Measurements from ENCODE around the gene SLC6A18. TPM values are rescaled to one million over a fixed set of nuclear protein-coding genes. Genes with fewer than 3 reads are reported as not detected.

The SLC6A18 gene
- total and polyA plus RNA-seq, 5 experiments from 2014 or later = not detected

DNA sequence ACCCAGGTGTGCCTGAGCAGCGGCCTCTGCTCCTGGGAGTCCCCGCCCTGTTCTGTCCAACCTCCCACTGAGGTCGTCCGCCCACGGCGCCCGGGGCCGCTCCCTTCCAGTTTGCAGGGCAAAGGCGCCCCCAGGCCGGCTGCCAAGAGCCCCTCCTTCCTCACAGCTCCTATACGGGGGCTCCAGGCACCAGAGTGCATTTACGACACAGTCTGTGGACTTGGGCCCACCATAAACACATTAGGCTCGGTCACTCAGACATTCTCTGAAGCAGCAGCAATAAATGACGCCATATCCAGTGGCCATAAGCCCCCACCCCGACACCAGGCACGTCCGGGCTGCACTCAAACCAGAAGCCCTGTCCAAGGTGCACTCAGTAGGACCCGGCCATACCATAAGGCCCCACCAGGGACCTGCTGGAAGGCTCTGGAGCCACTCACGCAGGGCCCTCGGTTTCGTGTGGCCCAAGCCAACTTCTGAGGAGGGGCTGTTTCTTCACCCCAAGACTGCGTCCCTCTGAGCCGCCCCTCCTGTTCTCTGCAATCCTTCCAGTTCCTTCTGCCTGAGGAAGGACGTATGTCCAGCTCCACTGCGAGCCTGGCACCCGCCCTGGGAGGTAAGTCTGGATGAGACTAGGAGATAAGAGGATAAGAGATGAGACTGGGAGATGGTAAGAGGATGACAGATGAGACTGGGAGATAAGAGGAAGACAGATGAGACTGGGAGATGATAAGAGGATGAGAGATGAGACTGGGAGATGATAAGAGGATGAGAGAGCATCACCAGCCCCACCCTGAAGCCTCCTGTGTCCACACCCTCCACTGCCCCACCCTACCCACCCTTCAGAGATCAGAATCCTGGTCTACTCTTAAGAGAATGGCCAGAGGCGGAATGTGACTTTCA lies 26.7 kb downstream of the SLC6A18 start:
- H3K27me3 Mint-ChIP-seq = peaks cover 0 to 5% (median under 1%) of the 10 kb centered on the region in 5 donors
- ATAC-seq (no peak), DNase-seq (no peak)
- POLR2A ChIA-PET = no interaction called here
- H3K27ac Mint-ChIP-seq = peak overlapping the region in 1 of 10 donors; percentile 27
- H3K4me3 Mint-ChIP-seq = no peak overlapping the region
- H3K9me3 Mint-ChIP-seq = no peaks in the 10 kb centered on the region
- H3K36me3 Mint-ChIP-seq = no peaks in the 10 kb centered on the region
- H3K4me1 Mint-ChIP-seq = peaks cover 9 to 24% (median 18%) of the 10 kb centered on the region in 4 donors

DNA sequence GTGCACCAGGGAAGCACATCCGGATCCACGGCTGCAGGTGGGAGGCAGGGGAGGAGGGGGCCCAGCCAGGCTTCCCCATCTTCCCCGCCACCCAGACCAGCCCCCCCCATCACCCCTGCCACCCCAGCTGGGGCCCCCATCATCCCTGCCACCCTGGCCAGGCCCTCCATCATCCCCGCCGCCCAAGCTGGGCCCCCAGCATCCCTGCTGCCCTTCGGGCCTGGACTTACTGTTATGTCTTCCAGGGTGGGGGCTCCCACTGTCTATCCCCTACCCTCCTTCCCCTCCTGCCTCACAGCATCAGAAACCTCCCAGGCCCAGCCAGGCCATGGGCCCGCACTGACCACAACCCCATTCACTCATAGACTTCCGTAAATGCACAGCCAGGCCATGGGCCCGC lies 27.5 kb downstream of the SLC6A18 start:
- Mint-ChIP-seq H3K27ac (peak overlapping the region in 1 of 10 donors; percentile 5), H3K4me3 (no peak overlapping the region), H3K36me3 (no peaks in the 10 kb centered on the region), H3K9me3 (no peaks in the 10 kb centered on the region), H3K27me3 (peaks cover 0 to 3% (median 0%) of the 10 kb centered on the region in 5 donors), H3K4me1 (peaks cover 9 to 24% (median 18%) of the 10 kb centered on the region in 4 donors)
- DNase-seq (no peak), ATAC-seq (no peak)
- POLR2A ChIA-PET = no interaction called here

DNA sequence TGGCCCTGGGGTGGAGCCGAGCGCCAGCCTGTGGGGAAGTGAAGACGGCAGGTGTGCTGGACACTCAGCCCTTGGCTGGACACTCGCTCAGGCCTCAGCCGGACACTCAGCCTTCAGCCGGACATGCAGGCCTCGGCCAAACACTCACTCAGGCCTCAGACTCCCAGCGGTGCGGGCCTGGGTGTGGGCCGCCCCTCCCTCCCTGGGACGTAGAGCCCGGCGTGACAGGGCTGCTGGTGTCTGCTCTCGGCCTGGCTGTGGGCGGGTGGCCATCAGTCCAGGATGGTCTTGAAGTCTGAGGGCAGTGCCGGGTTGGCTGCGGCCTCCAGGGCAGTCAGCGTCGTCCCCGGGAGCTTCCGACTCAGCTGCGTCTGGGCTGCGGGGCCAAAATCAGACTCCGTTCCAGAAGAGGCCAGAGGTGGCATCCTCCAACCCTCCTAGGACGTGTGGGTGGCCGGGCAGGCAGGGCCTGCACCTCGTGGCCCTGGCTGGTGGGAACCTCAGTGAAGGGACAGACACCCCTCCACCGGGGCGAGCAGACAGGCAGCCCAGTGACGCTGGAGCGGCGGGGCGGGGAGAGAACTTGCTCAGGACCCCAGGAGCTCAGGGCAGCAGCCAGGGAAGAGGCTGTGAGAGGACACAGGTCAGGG lies 28.4 kb downstream of the SLC6A18 start:
- Mint-ChIP-seq H3K36me3 (no peaks in the 10 kb centered on the region), H3K9me3 (no peaks in the 10 kb centered on the region), H3K27ac (no peak overlapping the region), H3K27me3 (no peaks in the 10 kb centered on the region), H3K4me3 (no peak overlapping the region), H3K4me1 (peaks cover 9 to 24% (median 18%) of the 10 kb centered on the region in 4 donors)
- DNase-seq (no peak), ATAC-seq (no peak)
- POLR2A ChIA-PET = no interaction called here

DNA sequence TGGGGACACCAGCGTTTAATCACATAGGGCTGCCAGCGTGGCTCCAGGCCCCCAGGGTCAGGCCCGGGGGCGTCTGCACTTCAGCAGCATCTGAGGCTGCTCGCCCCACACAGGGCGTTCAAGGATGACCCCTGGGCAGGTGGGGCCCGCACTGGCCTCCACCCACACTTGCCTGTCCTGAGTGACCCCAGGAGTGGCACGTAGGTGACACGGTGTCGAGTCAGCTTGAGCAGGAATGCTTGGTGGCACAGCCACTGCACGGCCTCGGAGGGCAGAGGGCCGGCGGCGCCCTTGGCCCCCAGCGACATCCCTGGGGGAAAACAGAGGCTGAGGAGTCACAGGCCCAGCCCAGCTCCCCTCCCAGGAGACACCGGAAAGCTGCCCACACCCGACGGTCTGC lies 29.0 kb downstream of the SLC6A18 start:
- no peaks in the 10 kb centered on the region for H3K36me3 Mint-ChIP-seq
- POLR2A ChIA-PET = interaction anchor here (0.9 to 1.6 kb wide), 3 partner anchors 59 to 131 kb away, joined by 3 to 4 read pairs (median 3); partner anchors contain the start of gene CLPTM1L
- H3K4me3 Mint-ChIP-seq = peak overlapping the region in 2 of 10 donors; percentile 58 to 85
- no peaks in the 10 kb centered on the region for H3K9me3 Mint-ChIP-seq
- ATAC-seq (no peak), DNase-seq (no peak)
- no peak overlapping the region for H3K27ac Mint-ChIP-seq
- no peaks in the 10 kb centered on the region for H3K27me3 Mint-ChIP-seq
- H3K4me1 Mint-ChIP-seq = peaks cover 9 to 24% (median 18%) of the 10 kb centered on the region in 4 donors

DNA sequence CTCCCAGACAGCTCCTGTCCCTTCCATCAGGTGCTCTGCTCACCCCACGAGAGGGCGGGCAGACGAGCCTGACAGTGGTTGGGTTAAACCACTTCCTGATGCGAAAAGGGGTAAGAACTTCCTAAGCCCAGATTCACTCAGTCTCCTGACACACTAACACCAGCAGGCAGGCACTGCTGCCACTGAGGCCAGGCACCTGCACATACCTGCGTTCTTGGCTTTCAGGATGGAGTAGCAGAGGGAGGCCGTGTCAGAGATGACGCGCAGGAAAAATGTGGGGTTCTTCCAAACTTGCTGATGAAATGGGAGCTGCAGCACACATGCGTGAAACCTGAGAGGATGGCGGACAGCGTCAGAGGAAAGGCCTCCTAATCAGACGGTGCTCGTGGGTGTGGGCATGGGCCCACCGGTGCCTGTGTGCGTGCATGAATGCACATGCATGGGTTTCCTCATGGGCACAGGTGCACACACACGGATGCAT lies 29.9 kb downstream of the SLC6A18 start:
- Mint-ChIP-seq H3K9me3 (no peaks in the 10 kb centered on the region), H3K27ac (peak overlapping the region in 8 of 10 donors; percentile 24 to 88 (median 62)), H3K4me1 (peaks cover 9 to 24% (median 17%) of the 10 kb centered on the region in 4 donors), H3K36me3 (no peaks in the 10 kb centered on the region), H3K27me3 (no peaks in the 10 kb centered on the region), H3K4me3 (peak overlapping the region; percentile 72 to 91 (median 80))
- DNase-seq = peak; percentile 22 to 79 (median 52)
- peak; percentile 94 to 97 for ATAC-seq
- POLR2A ChIA-PET = interaction anchor here (0.8 to 1.6 kb wide), 6 partner anchors 58 to 131 kb away, joined by 3 to 5 read pairs (median 3); partner anchors contain the start of gene CLPTM1L

DNA sequence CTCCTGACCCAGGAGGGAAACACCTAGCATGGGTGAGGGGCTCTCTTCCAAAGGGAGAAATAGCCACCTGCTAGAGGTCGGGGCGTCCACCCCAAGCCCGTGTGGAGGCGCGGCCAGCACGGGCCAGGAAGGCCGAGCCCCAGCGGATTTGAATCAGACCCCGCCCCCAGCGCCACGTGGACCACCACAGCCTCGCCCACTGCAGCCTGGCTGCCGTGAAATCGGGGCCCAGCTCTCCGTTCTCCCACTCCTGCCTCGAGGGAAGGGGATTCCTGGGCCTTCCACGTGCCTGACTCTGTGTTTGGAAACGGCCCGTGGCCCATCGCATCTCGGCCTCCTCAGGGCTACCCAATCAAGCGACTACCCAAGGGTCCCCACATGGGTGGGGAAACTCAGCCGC lies 31.6 kb downstream of the SLC6A18 start:
- H3K27ac Mint-ChIP-seq = no peak overlapping the region
- ATAC-seq (no peak), DNase-seq (no peak)
- peaks cover 12 to 24% (median 17%) of the 10 kb centered on the region in 4 donors for H3K4me1 Mint-ChIP-seq
- no peaks in the 10 kb centered on the region for H3K36me3 Mint-ChIP-seq
- H3K9me3 Mint-ChIP-seq = peaks cover 0 to under 1% (median 0%) of the 10 kb centered on the region in 9 donors
- H3K4me3 Mint-ChIP-seq = peak overlapping the region in 3 of 10 donors; percentile 7 to 74 (median 52)
- POLR2A ChIA-PET = interaction anchor here (1.3 kb wide), 1 partner anchor 13 kb away, joined by 3 read pairs; no protein-coding TSS in a partner anchor
- H3K27me3 Mint-ChIP-seq = no peaks in the 10 kb centered on the region

DNA sequence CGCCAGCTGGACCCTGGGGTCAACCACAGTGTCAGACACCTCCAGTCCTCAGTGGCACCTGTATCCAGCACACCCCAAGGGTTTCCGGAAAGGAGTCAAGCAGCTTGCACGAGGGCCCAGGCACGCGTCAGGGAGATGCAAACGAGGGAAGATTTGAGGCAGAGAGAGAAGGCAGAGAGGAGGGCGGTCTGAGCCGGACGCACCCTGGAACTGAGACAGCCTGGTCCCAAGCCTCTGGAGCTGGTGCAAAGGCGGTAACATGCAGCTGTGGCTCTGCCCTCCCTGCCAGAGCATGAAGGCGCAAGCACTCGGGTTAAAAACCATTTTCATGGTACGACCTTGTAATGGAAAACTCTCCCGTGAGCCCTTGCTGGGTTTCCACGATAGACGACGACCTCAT lies 32.2 kb downstream of the SLC6A18 start:
- DNase-seq (no peak), ATAC-seq (no peak)
- H3K9me3 Mint-ChIP-seq = peaks cover 0 to 7% (median 1%) of the 10 kb centered on the region in 9 donors
- peaks cover 12 to 24% (median 17%) of the 10 kb centered on the region in 4 donors for H3K4me1 Mint-ChIP-seq
- no peak overlapping the region for H3K4me3 Mint-ChIP-seq
- H3K36me3 Mint-ChIP-seq = peaks cover 0 to 4% (median 0%) of the 10 kb centered on the region in 3 donors
- H3K27ac Mint-ChIP-seq = no peak overlapping the region
- H3K27me3 Mint-ChIP-seq = peaks cover 0 to 1% (median 0%) of the 10 kb centered on the region in 5 donors
- POLR2A ChIA-PET = interaction anchor here (1.3 kb wide), 1 partner anchor 12 kb away, joined by 3 read pairs; no protein-coding TSS in a partner anchor

DNA sequence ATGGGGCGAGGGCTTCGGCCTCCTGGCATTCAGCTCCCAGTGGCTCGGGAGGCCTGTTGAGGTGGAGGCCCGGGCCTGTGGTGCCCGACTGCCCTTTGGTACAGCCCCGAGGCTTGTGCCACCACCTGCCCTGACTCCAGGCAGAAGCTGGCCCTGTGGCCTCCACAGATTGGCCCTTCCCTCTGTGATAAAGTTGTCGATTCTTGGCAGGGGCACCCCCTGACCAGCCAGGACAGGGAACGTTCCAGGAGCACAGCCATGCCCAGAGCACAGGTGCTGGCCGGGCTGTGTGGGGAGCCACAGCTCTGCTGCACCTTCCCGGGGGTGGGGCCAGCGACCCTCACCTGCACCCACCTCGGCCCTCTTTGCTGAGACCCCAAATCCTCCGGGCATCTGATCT lies 32.7 kb downstream of the SLC6A18 start:
- POLR2A ChIA-PET = interaction anchor here (1.3 kb wide), 1 partner anchor 12 kb away, joined by 3 read pairs; no protein-coding TSS in a partner anchor
- Mint-ChIP-seq H3K4me1 (peaks cover 12 to 24% (median 17%) of the 10 kb centered on the region in 4 donors), H3K4me3 (no peak overlapping the region), H3K27ac (no peak overlapping the region), H3K36me3 (peaks cover 0 to 8% (median 0%) of the 10 kb centered on the region in 3 donors), H3K9me3 (peaks cover 0 to 11% (median 2%) of the 10 kb centered on the region in 9 donors), H3K27me3 (peaks cover 0 to 5% (median 0%) of the 10 kb centered on the region in 5 donors)
- no peak for DNase-seq
- ATAC-seq = no peak

DNA sequence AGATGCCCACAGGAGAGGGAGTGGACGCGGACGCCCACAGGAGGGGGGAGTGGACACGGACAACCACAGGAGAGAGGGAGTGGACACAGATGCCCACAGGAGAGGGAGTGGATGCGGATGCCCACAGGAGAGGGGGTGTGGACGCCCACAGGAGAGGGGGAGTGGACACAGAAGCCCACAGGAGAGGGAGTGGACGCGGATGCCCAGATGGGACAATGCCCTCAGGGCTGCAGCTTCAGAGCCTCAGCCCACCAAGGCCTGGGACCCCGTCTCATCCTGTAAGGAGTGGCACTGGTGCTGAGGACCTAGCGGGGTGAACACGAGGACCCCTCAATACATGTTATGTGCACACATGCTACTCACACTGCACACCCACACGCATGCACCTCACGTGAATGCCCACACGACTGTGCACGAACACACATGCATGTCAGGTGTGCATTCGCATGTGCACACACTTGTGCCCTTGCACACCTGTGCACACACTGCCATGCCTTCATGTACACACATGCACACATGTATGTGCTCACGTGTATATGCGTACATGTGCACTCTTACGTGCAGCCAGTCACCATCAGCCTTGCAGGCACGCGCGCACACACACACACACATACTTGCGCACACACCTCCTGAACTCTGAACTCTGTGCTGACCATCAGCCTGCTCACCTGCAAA lies 34.8 kb downstream of the SLC6A18 start:
- no peak for ATAC-seq
- DNase-seq = no peak
- peaks cover 0 to 11% (median 2%) of the 10 kb centered on the region in 9 donors for H3K9me3 Mint-ChIP-seq
- peaks cover 0 to 5% (median 0%) of the 10 kb centered on the region in 5 donors for H3K27me3 Mint-ChIP-seq
- no peak overlapping the region for H3K4me3 Mint-ChIP-seq
- peaks cover 11 to 17% (median 11%) of the 10 kb centered on the region in 4 donors for H3K4me1 Mint-ChIP-seq
- peaks cover 0 to 8% (median 0%) of the 10 kb centered on the region in 3 donors for H3K36me3 Mint-ChIP-seq
- no peak overlapping the region for H3K27ac Mint-ChIP-seq
- POLR2A ChIA-PET = no interaction called here

DNA sequence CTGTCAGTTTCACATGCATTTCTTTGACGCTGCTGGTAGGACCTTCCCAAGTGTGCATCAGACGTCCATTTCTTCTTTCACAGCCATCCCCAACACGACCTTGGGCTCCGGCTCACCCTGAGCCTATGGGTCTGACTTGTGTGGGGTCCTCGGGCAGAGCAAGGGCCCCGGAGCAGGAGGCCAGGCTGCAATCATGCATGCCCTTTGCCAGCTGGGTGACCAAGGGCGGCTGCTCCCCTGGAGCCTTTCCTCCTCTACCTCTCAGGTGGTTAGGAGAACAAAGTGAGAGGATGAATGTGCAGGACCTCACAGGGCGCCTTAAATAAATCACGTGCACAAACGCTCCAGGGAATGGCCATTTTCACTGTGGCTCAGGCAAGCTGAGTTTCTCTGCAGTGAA lies 36.5 kb downstream of the SLC6A18 start:
- POLR2A ChIA-PET = no interaction called here
- no peak for DNase-seq
- no peak overlapping the region for H3K4me3 Mint-ChIP-seq
- peaks cover 0 to 5% (median 0%) of the 10 kb centered on the region in 5 donors for H3K27me3 Mint-ChIP-seq
- H3K4me1 Mint-ChIP-seq = peaks cover 0 to 5% (median 0%) of the 10 kb centered on the region in 4 donors
- H3K36me3 Mint-ChIP-seq = peaks cover 0 to 8% (median 0%) of the 10 kb centered on the region in 3 donors
- peaks cover 0 to 11% (median 2%) of the 10 kb centered on the region in 9 donors for H3K9me3 Mint-ChIP-seq
- ATAC-seq = no peak
- H3K27ac Mint-ChIP-seq = no peak overlapping the region

DNA sequence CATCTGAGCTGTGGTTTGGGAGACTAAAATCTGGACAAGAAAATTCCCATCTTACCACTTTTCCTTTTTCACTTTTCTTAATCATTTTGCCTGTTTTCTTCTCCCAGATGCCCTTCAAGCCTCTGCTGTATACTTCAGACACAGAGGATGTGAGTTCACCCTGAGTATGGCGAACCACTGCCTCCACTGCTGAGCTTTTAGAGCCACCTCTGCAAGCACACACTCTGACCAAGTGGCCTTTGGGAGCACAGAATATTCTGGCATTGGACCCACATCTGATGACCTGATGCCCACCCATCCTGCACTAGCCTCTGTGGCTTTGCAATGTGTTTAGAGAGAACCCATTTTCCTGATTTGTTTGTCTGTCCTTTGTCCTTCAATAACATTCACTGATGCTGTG lies 37.2 kb downstream of the SLC6A18 start:
- peaks cover 0 to 5% (median under 1%) of the 10 kb centered on the region in 4 donors for H3K4me1 Mint-ChIP-seq
- no peak overlapping the region for H3K4me3 Mint-ChIP-seq
- POLR2A ChIA-PET = no interaction called here
- peaks cover 0 to 8% (median 0%) of the 10 kb centered on the region in 3 donors for H3K36me3 Mint-ChIP-seq
- H3K9me3 Mint-ChIP-seq = peaks cover 0 to 11% (median 2%) of the 10 kb centered on the region in 9 donors
- peaks cover 0 to 5% (median 0%) of the 10 kb centered on the region in 5 donors for H3K27me3 Mint-ChIP-seq
- no peak overlapping the region for H3K27ac Mint-ChIP-seq
- DNase-seq = no peak
- ATAC-seq = no peak

DNA sequence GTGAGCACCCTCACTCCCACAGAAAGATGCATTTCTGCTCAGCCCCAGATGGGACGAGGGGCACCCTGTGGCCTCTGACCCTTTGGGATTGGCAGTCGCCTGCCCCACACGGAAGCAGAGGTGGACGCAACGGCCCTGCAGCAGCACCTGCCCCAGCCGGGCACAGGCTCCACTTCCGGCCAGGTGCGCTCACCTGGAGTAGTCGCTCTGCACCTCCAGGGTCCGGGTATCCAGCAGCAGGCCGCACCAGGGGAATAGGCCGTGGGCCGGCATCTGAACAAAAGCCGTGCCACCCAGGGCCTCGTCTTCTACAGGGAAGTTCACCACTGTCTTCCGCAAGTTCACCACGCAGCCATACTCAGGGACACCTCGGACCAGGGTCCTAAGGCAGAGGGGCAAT lies 39.0 kb downstream of the SLC6A18 start:
- no peak for DNase-seq
- Mint-ChIP-seq H3K27me3 (peaks cover 0 to 5% (median 0%) of the 10 kb centered on the region in 5 donors), H3K4me3 (no peak overlapping the region), H3K9me3 (peaks cover 0 to 11% (median 2%) of the 10 kb centered on the region in 9 donors), H3K36me3 (peaks cover 0 to 8% (median 0%) of the 10 kb centered on the region in 3 donors), H3K4me1 (peaks cover 11 to 15% (median 12%) of the 10 kb centered on the region in 4 donors), H3K27ac (no peak overlapping the region)
- POLR2A ChIA-PET = no interaction called here
- ATAC-seq = no peak
